Fibroblast of the conjunctiva (primary cell): ENCODE data around the gene GPR101.

ENCODE experiments used
- DNase-seq: peaks from one replicate; pipeline ENCODE4 v3.0.0-alpha.2; 2010; ENCODE audit warnings: low read depth

Gene GPR101, protein sequence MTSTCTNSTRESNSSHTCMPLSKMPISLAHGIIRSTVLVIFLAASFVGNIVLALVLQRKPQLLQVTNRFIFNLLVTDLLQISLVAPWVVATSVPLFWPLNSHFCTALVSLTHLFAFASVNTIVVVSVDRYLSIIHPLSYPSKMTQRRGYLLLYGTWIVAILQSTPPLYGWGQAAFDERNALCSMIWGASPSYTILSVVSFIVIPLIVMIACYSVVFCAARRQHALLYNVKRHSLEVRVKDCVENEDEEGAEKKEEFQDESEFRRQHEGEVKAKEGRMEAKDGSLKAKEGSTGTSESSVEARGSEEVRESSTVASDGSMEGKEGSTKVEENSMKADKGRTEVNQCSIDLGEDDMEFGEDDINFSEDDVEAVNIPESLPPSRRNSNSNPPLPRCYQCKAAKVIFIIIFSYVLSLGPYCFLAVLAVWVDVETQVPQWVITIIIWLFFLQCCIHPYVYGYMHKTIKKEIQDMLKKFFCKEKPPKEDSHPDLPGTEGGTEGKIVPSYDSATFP

DNA sequence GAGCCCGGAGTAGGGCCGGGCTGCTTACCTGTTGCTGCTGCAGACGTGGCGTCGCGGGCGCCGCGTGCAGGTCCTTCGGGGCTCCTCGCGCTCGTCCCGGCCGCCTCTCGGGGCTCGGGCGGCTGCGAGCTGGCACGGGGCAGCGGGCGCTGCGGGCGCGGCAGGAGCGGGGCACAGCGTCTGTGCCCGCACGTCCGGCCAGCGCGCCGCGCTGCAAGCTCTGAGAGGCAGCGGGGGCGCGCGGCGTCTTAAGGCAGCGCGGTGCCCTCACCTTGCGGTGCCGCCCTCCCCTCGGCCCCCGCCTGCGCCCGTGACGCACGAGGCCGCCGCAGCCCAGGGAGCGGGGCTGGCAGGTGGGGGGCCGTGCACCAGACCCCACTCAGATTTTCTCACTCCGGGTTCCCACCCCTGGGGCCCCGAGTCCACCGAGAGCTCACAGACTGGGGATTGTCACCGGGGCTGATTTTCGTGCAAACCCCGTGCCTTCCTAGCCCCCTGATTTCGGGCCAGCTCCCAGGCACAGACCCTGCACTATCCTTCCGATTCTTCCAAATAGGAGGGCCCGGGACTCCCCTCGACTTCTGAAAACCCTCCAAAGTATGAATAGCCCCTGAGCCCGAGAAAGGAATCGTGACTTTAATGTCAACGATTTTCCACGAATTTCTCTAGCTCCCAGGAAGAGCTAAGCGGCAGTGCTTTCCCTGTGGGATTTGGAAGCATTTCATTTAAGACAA, at the start of gene GPR101:
TSS of gene GPR101 (minus strand) at position 222 of the 734 bp plus-strand sequence. CDS start 2,321 bp downstream, outside the sequence.
- DNase-seq: no peak

DNA sequence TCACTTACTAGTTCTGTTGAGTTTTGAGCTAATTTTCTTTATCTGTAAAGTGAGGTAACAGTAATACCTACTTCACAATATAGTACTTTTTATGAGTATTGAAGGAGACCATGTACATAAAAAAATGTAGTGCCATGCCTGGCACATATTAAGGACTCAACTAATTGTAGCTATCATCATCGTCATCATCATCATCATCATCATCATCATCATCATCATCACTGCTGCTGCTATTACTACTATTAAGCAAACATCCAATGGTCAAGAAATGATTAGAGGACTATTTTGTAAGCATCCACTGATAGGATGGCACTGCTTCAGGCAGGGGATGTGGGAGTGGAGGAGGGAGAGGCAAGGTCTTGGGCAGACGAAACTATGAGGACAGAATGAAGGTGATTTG, 47.4 kb upstream of the GPR101 start:
- DNase-seq: no peak

DNA sequence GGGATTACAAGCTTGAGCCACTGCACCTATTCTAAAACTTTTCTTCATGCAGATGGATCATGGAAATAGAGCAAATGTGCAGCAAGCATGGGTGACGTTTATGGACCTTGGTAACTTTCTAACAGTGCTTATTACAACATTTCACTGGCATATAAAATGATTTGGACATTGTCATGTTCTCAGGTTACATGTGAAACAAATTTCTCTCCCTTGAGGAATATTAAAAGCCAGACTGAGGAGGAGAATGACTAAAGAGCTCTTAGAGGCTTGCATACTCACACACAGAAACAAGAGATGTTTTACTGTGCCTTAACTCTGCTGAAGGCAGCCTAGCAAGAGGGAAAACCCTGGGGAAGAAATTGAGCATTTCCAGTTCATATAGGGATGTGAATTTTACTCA, 38.6 kb upstream of the GPR101 start:
- DNase-seq: no peak

DNA sequence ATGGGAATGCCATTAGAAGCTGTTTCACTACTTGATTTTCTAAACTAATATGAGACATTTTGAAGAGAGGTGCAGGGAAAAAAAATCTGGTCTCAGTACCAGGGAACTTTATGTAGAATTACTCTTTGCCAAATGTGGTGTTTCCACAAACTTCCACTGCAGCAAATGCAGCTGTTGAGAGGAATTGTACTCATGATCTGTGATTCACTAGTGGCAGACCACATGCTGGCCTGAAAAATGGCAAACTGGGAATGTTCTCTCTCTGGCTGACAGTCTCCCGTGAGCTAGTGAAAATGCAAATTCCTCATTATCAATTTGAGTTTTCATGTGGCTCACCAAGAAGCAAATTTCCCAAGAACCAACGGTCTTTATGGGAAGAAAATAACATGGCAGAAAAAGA, 37.8 kb upstream of the GPR101 start:
- DNase-seq: no peak

DNA sequence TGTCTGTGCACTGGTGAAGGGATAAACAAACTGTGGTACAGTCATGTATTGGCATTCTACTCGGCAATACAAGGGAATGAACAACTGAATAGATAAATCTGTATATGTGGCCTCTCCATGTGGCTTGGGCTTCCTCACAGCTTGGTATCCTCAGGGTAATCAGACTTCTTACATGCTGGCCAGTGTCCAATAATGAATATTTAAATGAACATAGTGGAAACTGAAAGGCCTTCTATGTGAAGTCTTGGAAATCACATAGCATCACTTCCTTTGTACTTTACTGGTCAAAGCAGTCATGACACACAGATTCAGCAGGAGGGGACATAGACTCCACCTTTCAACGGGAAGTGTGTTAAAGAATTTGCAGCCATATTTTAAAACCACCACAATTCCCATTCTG, 33.4 kb upstream of the GPR101 start:
- DNase-seq: no peak

DNA sequence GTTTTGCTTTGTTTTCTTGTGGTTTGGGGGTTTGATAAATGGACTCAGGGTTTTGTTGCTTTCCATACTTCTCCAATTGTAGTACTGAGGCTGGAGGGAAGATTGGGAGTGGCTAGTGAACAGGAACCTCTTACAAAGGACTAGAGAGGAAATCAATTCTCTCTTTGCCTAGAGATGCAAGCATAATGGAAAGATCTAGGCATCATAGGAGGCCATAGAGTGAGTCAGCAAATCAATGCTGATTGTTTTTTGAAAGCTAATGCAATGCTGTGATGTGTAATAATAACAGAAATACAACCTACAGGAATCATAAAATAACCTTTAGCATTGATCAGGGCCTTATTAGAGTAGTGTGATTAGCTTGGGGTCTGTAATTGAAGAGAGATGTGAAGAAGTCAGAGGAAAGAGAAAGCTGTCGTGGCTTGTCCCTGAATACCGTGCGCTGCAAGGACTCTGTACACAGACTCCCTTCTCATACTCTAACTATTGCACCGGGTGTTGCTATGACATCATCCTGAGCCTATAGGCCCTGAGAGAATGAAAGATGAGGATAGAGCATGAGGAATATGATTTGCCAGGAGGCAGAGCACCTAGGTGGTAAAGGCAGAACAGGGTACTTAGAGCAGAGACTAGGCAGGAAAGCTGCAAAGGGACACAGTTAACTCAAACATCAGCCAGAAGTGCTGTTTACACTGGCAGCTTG, 29.3 kb upstream of the GPR101 start:
- no peak for DNase-seq

DNA sequence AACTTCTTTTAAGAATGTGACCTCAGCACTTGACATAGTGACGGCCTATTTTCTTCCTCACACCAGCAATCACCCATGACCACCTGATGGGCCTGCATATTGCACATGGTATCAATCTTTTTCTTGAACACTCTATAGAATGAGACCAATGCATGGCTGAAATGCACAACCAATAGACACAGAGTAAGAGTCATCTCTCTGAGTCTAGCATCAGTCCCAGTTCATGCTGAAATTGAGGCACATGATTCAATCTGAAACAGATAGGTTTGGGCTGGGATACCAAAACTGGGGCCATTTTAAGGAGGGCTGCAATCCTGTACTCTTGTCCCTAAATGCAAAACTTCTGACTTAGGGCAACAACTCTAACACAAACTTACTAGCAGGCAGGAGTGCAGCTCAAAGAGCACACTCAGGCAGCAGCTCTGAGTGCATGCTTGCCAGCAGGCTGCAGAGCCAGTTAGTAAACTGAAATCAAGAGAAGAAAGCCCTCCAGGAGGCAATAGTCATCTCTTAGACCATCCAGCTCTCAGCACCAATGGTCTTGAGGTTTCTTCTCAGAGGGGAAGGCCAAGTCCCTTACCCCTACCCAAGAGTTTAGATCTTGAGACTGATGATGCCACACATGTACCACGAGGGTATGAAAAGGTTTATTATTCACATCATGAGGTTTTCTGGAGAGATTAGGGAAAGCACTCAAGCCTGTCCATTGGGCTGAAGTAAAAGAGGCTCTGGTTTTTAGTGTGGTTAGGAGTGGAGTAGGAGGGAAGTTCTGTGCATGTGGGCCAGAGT, 24.7 kb upstream of the GPR101 start:
- DNase-seq: no peak

DNA sequence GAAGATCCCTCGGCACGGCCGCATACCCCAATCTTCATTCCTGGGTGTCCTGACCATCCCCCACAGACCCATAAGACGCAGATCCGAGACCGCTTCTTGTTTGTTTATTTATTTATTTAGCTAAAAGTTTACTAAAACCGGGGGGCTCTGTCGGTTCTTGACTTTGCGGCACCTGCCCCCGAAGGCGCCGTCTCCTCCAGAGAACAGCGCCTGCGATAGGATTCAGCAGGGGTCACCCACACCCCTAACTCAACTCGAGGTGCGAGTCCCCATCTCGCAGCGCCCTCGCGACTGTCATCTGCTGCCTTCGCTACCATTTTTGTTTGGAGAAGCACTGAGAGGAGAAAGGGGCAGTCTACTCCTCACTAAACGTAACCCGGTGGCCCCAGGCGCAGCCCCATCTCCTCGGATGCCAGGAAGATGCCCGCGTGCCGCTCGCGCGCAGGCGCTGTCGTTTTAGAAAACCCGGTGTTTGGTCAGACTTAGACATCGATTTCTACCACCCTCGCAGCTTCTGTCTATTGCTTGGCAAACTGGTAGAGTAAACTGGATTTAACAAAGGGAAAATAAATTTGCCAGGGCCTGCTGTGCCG, 18.9 kb upstream of the GPR101 start:
- no peak for DNase-seq

DNA sequence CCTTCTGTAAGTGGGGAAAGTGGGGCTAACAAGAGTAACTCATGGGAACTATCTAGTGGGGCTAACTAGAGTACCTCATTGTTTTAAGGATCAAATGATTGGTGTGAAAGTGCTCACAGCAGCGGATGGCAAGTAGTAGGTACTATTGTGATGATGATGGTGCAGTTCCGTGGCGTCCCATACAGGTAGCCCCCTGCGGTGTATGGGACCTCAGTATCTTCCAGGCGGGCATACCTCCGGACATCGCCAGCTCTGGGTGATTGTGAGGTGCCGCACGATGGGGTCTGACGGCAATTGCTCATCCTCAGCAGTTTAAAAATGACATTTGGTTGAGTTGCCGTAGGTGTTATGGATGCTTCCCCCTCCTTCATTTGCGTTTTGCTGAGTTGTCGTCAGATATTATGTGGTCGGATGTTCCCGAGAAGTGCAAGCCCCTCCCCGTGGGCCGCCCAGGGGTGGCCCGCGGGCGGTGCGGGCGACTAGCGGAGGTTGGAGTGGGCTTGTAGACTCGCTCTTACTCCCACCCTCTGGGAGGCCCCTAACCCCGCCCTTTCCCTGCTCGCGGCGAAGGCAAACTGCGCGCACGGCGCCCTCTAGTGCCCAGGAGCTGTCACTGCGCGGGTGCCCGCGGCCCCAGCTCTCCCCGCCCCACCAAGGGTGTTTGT, 18.3 kb upstream of the GPR101 start:
- DNase-seq: peak; percentile 13

DNA sequence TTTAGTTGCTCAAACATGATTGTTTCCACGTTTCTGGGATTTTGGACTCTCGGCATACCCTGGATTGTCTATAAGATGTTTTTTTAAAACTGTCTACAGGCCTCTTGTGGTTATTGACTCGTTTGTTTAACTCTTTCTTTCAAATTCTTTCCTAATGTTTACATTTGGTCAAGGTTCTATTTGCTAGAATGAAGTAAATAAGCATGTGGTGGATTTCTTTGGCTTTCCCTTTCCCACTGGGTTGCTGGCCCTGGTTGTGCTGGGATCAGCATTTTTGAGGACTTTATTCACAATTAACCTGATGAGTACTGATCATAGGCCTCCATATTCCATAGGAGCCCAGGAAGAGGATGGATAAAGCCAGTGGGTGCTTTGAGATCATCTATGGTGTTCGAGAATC, 11.1 kb upstream of the GPR101 start:
- no peak for DNase-seq

DNA sequence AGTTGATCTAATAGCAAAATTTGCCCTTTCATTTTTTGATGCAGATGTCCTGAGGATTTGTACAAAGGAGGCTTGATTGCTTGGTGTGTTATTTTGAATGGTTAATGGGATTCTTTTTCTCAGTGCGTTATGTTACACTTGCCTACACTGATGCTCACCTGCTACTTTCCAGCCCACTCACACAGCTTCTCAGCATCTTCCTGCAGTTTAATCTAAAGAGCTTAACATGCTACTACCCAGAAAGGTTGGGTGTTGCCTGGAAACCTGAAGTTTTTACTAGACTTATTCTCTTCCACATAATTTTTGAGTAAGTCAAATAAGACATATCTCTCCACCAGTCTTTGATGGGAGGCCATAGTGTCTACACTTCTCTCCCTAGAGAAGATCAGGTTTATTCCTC, 9.9 kb upstream of the GPR101 start:
- no peak for DNase-seq

DNA sequence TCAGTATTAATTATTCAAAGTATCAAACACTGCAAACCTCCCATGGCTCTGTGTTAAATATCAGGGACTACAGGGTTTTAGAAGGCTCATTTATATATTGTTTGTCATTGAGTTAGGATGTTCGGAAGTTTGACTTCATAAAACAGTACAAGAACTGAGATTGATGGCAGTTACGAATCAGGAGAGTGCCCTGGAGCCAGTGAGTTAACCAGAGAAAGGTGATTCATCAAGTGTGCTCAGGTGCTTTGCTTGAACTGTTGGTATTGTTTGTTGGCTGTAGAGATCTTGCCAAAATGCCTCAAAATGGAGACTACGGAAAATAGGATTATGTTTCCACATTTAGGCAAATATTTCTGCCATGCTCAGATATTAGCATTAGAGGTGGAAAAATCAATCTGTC, 7.5 kb upstream of the GPR101 start:
- DNase-seq: no peak

DNA sequence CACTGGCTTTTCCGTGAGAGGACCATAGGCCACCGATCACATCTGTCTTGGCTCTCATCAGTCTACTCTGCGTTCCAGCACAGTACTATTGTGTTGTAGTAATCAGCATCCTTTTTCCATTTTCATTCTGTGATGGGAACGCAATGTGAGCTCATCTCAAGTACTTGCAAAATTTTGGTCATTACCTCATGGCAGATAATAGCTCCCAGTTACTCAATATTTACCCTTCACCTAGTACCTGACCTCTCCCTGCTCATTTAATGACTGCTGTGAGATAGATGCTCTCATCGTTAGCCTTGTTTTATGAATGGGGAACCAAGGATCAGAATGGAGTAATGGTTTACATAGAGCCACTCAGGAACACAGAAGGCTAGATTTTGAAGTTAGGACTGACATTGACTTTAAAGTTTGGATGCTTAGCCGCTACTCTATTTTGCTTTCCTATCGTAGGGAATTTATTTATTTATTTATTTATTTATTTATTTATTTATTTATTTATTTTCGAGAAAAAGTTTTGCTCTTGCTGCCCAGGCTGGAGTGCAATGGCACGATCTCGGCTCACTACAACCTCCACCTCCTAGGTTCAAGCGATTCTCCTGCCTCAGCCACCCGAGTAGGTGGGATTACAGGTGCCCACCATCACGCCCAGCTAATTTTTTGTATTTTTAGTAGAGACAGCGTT, 6.5 kb upstream of the GPR101 start:
- DNase-seq: no peak

DNA sequence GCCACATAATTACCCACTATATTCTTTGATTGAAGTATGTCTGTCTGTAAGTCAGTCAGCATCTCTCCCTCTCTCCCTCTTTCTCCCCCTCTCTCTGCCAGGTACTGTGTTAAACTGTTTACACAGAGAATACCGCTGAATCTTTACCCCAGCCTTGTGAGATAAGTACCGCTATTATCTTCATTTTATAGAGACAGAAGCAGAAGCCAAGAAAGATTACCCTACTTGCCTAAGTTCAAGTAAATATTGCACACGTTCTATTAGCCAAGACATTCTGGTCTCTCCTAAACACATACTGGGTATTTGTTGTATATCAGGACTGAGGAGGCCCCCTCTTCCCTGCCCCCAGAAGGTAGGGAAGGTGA, 695 bp upstream of the GPR101 start:
- DNase-seq: no peak

DNA sequence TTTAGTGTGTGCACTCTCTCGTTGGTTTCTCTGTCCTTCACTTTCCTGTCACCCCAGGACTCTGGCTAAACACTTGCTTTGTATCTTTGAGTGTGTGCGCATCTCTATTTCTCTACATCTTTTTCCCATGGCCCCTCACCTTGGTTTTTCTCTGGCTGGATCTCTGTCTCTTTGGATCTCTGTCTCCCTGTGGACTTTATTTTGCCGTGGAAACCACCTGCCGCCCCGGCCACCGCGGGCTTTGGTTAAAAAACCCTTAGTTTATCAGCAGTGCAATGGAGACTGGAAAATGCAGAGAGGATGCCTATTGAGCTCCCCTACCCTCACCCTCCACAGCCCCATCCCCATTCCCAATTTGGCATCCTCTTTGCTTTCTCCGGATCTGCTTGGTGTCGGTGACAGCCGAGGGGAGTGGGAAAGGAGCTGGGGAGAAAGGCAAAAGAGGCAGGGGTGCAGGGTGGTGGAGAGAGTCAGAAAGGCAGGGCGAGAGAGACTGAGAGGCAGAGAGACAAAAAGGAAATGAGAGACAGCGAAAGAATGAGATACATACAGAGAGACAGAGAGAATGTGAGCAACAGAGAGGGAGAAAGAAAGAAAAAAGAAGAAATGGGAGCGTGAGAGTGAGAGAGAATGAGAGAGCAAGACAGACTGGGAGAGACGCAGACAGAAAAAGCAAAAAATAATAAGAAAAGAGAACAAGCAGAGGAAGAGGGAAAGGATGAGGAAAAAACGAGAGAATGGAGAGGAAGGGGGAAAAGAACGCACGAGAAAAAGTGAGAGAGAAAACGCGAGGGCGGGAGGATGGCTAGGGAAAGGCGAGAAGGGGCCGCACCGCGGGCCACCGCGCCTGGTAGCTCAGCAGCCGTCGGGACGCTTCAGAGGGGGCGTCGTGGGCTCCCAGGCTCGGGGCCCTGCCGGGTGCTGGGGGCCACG, 688 bp downstream of the GPR101 start:
- DNase-seq: no peak

DNA sequence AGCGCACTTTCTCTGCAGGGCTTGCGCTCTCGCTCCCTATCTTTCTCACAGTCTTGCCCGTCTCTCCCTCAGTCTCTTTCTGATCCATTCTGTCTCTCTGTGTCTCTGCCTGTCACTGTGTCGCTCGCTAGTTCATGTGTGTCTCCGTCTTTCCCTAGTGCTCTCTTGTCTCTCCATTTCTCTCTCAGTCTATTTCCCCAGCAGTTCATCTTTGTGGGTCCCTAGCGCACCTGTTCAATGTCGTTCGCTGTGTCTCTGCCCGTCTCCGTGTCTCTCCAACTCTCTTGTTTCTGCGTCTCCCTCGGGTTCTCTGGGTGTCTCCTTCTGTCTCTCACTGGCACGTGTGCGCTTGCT, 1.5 kb downstream of the GPR101 start:
- no peak for DNase-seq

DNA sequence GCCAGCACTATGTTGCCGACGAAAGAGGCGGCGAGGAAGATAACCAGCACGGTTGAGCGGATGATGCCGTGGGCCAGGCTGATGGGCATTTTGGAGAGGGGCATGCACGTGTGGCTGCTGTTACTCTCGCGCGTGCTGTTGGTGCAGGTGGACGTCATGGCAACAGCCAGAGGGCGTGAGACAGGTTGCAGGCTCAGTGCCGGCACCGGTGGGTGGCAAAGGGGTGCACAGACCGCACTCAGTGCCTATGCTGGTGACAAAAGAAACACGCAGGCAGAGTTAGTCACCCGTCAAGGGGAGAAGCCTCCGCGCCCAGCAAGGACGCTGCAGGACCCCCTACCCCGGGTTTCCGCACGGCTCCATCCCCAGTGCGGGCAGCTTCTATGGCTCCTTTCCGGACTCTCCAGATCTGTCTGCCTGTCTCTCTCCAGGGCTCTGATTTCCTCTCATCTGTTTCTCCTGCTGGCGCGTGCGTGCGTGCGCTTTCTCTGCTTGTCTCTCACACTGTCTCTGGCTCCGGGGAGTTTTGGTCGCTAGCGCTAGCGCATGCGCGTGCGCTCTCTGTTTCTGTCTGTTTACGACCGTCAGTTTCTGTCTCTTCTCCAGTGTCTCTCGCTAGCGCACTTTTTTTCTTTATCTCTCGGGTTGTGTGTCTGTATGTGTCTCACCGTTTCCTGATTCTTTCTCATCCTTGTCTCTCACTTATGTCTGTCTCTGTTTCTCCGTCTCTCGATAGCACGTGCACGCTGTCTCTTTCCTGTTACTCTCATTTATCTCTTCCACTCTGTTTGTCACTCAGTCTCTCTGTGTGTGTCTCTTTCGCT, 2.1 kb downstream of the GPR101 start:
- DNase-seq: no peak

DNA sequence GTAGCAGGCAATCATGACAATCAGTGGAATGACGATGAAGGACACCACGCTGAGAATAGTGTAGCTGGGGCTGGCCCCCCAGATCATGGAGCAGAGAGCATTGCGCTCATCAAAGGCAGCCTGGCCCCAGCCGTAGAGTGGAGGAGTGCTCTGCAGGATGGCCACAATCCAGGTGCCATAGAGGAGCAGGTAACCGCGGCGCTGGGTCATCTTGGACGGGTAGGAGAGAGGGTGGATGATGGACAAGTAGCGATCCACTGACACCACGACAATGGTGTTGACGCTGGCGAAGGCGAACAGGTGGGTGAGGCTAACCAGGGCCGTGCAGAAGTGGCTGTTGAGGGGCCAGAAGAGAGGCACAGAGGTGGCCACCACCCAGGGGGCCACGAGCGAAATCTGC, 2.8 kb downstream of the GPR101 start:
- DNase-seq: no peak

DNA sequence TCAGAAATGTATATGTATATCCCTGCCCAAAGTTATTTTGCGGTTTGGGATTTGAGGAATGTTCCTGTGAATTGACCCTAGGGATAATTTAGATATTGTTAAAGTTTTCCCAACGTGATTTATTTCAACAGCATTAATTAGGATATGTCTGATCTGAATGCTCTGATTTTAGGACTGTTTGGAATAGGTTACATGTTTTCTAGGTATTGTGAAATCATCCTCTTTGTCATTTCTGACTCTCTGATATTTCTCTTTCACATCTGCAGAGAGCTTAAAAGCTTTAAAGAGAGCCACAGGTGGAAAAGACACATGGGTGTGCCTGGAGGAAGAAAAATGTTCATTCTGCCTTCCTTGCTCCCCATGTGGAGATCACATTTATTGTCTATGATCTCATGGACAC, 5.1 kb downstream of the GPR101 start:
- DNase-seq: no peak
